ENCODE measurements around the gene ECI1. TPM values are rescaled to one million over a fixed set of nuclear protein-coding genes. Genes with fewer than 3 reads are reported as not detected.

Gene ECI1
- total RNA-seq, 4 donors from 2014 or later = 74.0 to 137 (median 79.3) TPM

DNA sequence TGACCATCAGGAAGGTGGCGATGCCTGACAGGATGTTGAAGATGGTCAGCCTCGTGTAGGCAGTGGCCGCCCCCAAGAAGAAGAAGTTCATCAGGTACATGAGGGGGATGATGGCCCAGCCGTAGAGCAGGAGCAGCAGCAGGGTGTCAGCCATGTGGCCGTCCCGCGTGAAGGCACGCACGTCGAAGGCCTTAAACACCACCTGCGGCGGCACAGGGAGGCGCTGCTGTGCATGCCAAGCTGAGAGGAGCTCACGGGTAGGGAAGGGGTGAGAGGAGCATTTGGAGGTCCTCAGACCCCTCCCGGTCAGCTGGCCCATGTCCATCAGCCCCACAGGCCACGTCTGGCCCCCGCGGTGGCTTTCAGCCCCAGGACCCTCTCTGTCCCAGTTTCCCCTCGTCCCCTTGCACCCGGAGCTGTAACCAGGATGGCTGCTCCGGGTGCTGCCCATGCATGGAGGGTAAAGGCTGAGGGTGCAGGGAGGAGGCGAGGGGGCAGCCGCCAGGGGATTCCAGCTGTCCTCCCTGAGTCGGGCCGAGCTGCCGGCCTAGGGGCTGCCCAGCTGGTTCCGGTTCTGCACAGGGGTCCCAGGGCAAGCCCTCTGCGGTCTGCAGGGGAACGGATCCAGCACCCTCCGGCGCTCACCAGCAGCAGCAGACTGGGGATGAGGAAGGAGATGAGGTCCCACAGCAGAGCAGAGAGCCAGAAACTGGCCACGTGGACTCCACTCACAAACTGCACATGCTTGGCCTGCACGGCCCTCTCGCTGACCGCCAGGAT is 33.6 kb upstream of the ECI1 start:
- Histone ChIP-seq H3K36me3 (peaks cover 0 to 5% of the 10 kb centered on the region in 2 donors), H3K27ac (no peak overlapping the region), H3K4me1 (no peaks in the 10 kb centered on the region), H3K27me3 (no peaks in the 10 kb centered on the region), H3K9me3 (no peaks in the 10 kb centered on the region), H3K4me3 (no peak overlapping the region)
- TF ChIP-seq, protein P1, sequence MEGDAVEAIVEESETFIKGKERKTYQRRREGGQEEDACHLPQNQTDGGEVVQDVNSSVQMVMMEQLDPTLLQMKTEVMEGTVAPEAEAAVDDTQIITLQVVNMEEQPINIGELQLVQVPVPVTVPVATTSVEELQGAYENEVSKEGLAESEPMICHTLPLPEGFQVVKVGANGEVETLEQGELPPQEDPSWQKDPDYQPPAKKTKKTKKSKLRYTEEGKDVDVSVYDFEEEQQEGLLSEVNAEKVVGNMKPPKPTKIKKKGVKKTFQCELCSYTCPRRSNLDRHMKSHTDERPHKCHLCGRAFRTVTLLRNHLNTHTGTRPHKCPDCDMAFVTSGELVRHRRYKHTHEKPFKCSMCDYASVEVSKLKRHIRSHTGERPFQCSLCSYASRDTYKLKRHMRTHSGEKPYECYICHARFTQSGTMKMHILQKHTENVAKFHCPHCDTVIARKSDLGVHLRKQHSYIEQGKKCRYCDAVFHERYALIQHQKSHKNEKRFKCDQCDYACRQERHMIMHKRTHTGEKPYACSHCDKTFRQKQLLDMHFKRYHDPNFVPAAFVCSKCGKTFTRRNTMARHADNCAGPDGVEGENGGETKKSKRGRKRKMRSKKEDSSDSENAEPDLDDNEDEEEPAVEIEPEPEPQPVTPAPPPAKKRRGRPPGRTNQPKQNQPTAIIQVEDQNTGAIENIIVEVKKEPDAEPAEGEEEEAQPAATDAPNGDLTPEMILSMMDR (IDR thresholded peaks at IDR 0.05 in 4 of 5, conservative IDR thresholded peaks at IDR 0.05 in 1 of 5) = no peak
- no peak for TF ChIP-seq POLR2A (IDR thresholded peaks at IDR 0.05)
- in situ Hi-C loops (cut with MboI; ENCODE audit: low sequenced_read_pairs in 4 of 4) (no loop called here), intact Hi-C loops (cut with DNase I; ENCODE audit: low total_unique reads) (no loop called here)
- ATAC-seq = no peak
- DNase-seq = no peak

DNA sequence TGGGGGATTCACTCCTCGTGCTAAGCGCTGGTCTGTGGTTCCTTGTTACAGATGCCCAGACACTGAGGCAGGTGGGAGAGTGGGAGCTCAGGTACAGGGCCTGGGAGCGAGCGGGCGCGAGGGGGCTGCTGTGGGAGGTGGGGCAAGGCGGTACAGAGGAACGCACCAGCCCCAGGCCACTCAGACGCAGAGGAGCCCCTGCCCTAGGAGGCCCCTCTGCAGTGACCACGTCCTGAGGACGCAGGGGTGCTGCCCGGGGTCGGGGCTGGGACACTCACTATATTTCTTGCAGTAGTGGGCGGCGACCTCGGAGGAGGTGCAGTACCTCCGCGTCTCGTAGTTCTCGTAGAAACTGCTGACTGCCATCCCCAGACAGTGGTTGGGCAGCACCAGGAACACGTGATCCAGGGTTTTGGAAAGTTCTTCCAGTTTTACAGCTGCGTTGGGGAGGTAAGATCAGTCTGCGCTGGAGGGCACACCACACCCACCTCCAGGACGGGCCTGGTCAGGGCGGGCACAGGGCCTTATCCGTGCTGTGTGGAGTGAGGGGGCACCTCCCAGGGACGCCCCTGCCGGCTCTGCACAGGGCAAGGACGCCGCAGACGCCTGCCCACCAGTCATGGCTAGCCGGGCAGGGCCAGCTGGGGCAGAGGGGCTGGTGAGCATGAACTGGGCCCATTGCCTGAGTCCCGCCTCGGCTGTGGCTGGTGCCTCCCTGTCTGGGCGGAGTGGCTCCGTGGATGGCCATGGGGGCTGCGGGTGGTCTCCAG is 32.8 kb upstream of the ECI1 start:
- intact Hi-C loops (cut with DNase I; ENCODE audit: low total_unique reads) (no loop called here), in situ Hi-C loops (cut with MboI; ENCODE audit: low sequenced_read_pairs in 4 of 4) (no loop called here)
- no peaks in the 10 kb centered on the region for H3K27me3 ChIP-seq
- no peak for TF ChIP-seq POLR2A (IDR thresholded peaks at IDR 0.05)
- TF ChIP-seq, protein P1 (IDR thresholded peaks at IDR 0.05 in 4 of 5, conservative IDR thresholded peaks at IDR 0.05 in 1 of 5) = no peak
- H3K27ac ChIP-seq = no peak overlapping the region
- no peak overlapping the region for H3K4me3 ChIP-seq
- no peak for DNase-seq
- no peaks in the 10 kb centered on the region for H3K9me3 ChIP-seq
- H3K4me1 ChIP-seq = no peaks in the 10 kb centered on the region
- peaks cover 0 to 5% of the 10 kb centered on the region in 2 donors for H3K36me3 ChIP-seq
- no peak for ATAC-seq

DNA sequence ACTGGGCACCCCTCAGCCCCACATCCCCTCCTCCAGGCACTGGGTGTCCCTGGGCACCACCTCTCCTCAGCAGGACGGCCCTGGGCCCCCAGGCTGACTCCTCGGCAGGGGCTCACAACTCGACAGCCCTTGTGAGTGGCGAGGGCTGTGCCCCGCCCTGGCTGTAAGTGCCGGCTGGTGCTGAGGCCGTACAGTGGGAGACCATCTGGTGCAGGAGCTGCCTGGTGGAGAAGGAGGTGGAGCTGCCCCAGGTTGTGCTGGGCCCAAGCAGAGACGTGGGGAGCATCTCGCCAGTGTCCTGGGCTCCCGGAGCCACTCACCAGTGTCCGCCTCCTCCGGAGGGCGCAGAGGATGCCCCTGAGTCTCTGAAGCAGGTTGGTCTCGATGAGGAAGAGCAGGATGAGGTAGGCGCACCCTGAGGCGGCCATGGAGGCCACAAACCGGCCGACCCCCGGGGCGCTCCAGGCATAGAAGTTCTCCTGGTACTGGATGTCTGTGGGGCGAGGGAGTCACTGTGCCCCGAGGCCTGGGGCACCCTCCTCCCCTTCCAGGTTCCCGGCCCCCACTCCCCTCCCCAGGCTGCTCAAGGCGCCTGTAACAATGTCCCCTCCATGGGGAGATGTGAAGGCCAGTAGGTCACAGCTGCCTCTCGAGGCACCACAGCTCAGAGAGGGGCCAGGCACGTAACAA is 31.6 kb upstream of the ECI1 start:
- intact Hi-C loops (cut with DNase I; ENCODE audit: low total_unique reads) (no loop called here), in situ Hi-C loops (cut with MboI; ENCODE audit: low sequenced_read_pairs in 4 of 4) (no loop called here)
- Histone ChIP-seq H3K4me3 (no peak overlapping the region), H3K27ac (no peak overlapping the region), H3K9me3 (no peaks in the 10 kb centered on the region), H3K4me1 (no peaks in the 10 kb centered on the region), H3K36me3 (peaks cover 0 to 5% of the 10 kb centered on the region in 2 donors), H3K27me3 (no peaks in the 10 kb centered on the region)
- ATAC-seq = no peak
- TF ChIP-seq POLR2A (IDR thresholded peaks at IDR 0.05) = no peak
- TF ChIP-seq, protein P1 (IDR thresholded peaks at IDR 0.05 in 4 of 5, conservative IDR thresholded peaks at IDR 0.05 in 1 of 5) = no peak
- no peak for DNase-seq

DNA sequence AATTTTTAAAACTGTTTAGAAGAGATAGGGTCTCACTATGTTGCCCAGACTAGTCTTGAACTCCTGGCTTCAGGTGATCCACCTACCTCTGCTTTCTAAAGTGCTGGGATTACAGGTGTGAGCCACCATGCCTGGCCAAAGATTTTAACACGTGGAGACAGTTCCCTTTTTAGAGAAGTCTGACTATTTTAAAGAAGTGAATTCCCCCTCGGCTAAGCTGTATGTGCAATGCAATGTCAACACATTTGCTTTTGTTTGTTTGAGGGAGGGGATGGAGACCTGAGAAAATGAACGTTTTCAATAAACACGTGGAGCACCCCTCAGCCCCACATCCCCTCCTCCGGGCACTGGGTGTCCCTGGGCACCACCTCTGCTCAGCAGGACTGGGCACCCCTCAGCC is 30.9 kb upstream of the ECI1 start:
- DNase-seq (no peak), ATAC-seq (no peak)
- TF ChIP-seq, protein P1 (IDR thresholded peaks at IDR 0.05 in 4 of 5, conservative IDR thresholded peaks at IDR 0.05 in 1 of 5) = no peak
- no peak for TF ChIP-seq POLR2A (IDR thresholded peaks at IDR 0.05)
- peaks cover 0 to 5% of the 10 kb centered on the region in 2 donors for H3K36me3 ChIP-seq
- H3K27me3 ChIP-seq = no peaks in the 10 kb centered on the region
- no peaks in the 10 kb centered on the region for H3K9me3 ChIP-seq
- no peaks in the 10 kb centered on the region for H3K4me1 ChIP-seq
- H3K4me3 ChIP-seq = no peak overlapping the region
- intact Hi-C loops (cut with DNase I; ENCODE audit: low total_unique reads) (no loop called here), in situ Hi-C loops (cut with MboI; ENCODE audit: low sequenced_read_pairs in 4 of 4) (no loop called here)
- H3K27ac ChIP-seq = no peak overlapping the region

Measured in gastrocnemius medialis (tissue), 4 donors.